Measurements from ENCODE around the gene PRIMA1. TPM values are rescaled to one million over a fixed set of nuclear protein-coding genes. Genes with fewer than 3 reads are reported as not detected.

The PRIMA1 gene
- total RNA-seq, 2 donors from 2014 or later = 10.0 to 20.8 TPM

DNA sequence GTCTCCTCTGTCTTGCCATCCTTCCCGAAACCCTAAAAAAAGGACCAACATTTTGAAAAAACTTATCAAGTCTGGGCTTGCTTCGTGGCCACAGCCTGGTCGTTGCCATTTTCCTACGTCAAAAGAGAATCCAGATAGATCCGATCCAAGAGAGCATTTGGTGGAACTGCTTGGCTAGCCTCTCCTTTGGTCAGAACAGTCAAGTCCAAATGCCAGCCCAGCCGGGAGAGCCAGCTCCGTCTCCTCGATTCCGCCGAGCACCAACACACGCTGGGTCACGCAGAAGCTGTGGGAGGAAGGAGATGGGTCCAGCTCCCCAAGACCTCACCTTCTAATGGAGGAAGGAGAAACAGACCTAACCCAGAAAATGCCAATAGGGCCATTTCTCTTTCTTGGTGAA is 9.3 kb upstream of the PRIMA1 start:
- H3K36me3 ChIP-seq (ENCODE audit: control insufficient read depth, insufficient read depth, low read length) = no peaks in the 10 kb centered on the region
- H3K27ac Mint-ChIP-seq = no peak overlapping the region
- peaks cover 13% of the 10 kb centered on the region for H3K27me3 Mint-ChIP-seq (ENCODE audit: insufficient read depth)
- H3K4me3 Mint-ChIP-seq = no peak overlapping the region
- no peak overlapping the region for H3K27ac ChIP-seq (ENCODE audit: low read depth, low read length)
- no peaks in the 10 kb centered on the region for H3K36me3 Mint-ChIP-seq (ENCODE audit: low read depth)
- 89 to 90% methylated on average over 12 of the region's 12 CpGs for WGBS, 2 experiments (ENCODE audit: insufficient coverage in 1 of 2, insufficient read length in 1 of 2)
- no peak overlapping the region for H3K9ac ChIP-seq (ENCODE audit: extremely low read depth, low read length, poor library complexity, severe bottlenecking)
- no peaks in the 10 kb centered on the region for H3K27me3 ChIP-seq (ENCODE audit: control insufficient read depth, insufficient read depth, low read length, poor library complexity, severe bottlenecking)
- DNase-seq = no peak
- H3K9me3 Mint-ChIP-seq = no peaks in the 10 kb centered on the region
- H3K9me3 ChIP-seq (ENCODE audit: control insufficient read depth, low read length) = no peaks in the 10 kb centered on the region
- no peak for TF ChIP-seq CTCF (conservative IDR thresholded peaks at IDR 0.05)
- H3K4me1 Mint-ChIP-seq = no peaks in the 10 kb centered on the region
- H3K4me3 ChIP-seq (ENCODE audit: low read length) = no peak overlapping the region
- H3K4me1 ChIP-seq (ENCODE audit: control insufficient read depth, insufficient read depth, low read length) = no peaks in the 10 kb centered on the region

- H3K9me3 ChIP-seq (ENCODE audit: control insufficient read depth, low read length) = no peaks in the 10 kb centered on the region
- no peak overlapping the region for H3K27ac ChIP-seq (ENCODE audit: low read depth, low read length)
- no peak overlapping the region for H3K27ac Mint-ChIP-seq
- no peaks in the 10 kb centered on the region for H3K36me3 ChIP-seq (ENCODE audit: control insufficient read depth, insufficient read depth, low read length)
- no peaks in the 10 kb centered on the region for H3K9me3 Mint-ChIP-seq
- H3K27me3 Mint-ChIP-seq (ENCODE audit: insufficient read depth) = peaks cover 16% of the 10 kb centered on the region
- TF ChIP-seq CTCF (conservative IDR thresholded peaks at IDR 0.05) = no peak
- WGBS, 2 experiments (ENCODE audit: insufficient coverage in 1 of 2, insufficient read length in 1 of 2) = 93 to 94% methylated on average over 2 to 4 of the region's 4 CpGs
- no peak overlapping the region for H3K4me3 Mint-ChIP-seq
- no peaks in the 10 kb centered on the region for H3K4me1 ChIP-seq (ENCODE audit: control insufficient read depth, insufficient read depth, low read length)
- H3K27me3 ChIP-seq (ENCODE audit: control insufficient read depth, insufficient read depth, low read length, poor library complexity, severe bottlenecking) = no peaks in the 10 kb centered on the region
- H3K4me1 Mint-ChIP-seq = no peaks in the 10 kb centered on the region
- H3K9ac ChIP-seq (ENCODE audit: extremely low read depth, low read length, poor library complexity, severe bottlenecking) = no peak overlapping the region
- no peaks in the 10 kb centered on the region for H3K36me3 Mint-ChIP-seq (ENCODE audit: low read depth)
- H3K4me3 ChIP-seq (ENCODE audit: low read length) = no peak overlapping the region
- no peak for DNase-seq
Observed at GRCh38 chr14:93797071-93797470, 8.8 kb upstream of the PRIMA1 start.

GRCh38 chr14:93794756-93795155 is 6.5 kb upstream of the PRIMA1 start:
- H3K27ac Mint-ChIP-seq = no peak overlapping the region
- no peak overlapping the region for H3K4me3 Mint-ChIP-seq
- Histone ChIP-seq H3K4me3 (ENCODE audit: low read length) (no peak overlapping the region), H3K9ac (ENCODE audit: extremely low read depth, low read length, poor library complexity, severe bottlenecking) (no peak overlapping the region), H3K36me3 (ENCODE audit: control insufficient read depth, insufficient read depth, low read length) (no peaks in the 10 kb centered on the region), H3K27ac (ENCODE audit: low read depth, low read length) (no peak overlapping the region), H3K4me1 (ENCODE audit: control insufficient read depth, insufficient read depth, low read length) (peaks cover 9% of the 10 kb centered on the region), H3K9me3 (ENCODE audit: control insufficient read depth, low read length) (no peaks in the 10 kb centered on the region), H3K27me3 (ENCODE audit: control insufficient read depth, insufficient read depth, low read length, poor library complexity, severe bottlenecking) (no peaks in the 10 kb centered on the region)
- WGBS, 2 experiments (ENCODE audit: insufficient coverage in 1 of 2, insufficient read length in 1 of 2) = 91 to 96% methylated on average over 4 to 5 of the region's 5 CpGs
- peaks cover 2% of the 10 kb centered on the region for H3K9me3 Mint-ChIP-seq
- peaks cover 14% of the 10 kb centered on the region for H3K4me1 Mint-ChIP-seq
- H3K27me3 Mint-ChIP-seq (ENCODE audit: insufficient read depth) = peaks cover 20% of the 10 kb centered on the region
- no peak for DNase-seq
- no peaks in the 10 kb centered on the region for H3K36me3 Mint-ChIP-seq (ENCODE audit: low read depth)
- no peak for TF ChIP-seq CTCF (conservative IDR thresholded peaks at IDR 0.05)

Data from endodermal cell (in vitro differentiated cells).